HCT116 (cell line): ENCODE measurements around the gene AP5S1. TPM values are rescaled to one million over a fixed set of nuclear protein-coding genes. Genes with fewer than 3 reads are reported as not detected.

Experiments used
- ATAC-seq: fragments of 200-7000 bp; cut with Tn5 transposase; 2 replicates; pipeline ENCODE4 v1.9.1; 2020; ENCODE audit warnings: mild to moderate bottlenecking, moderate library complexity
- BruUV-seq: library from RNA; stranded (reverse); fragments of 400-500 nt; replicated peaks from 2 replicates; lab custom pipeline; 2021; lab: Mats Ljungman, UMichigan
- CTCF ChIA-PET: fragments of 300-600 bp; sonication (Branson Sonifier 250); formaldehyde crosslinking; loops from one replicate; lab custom pipeline; 2021; ENCODE audit warnings: antibody characterized with exemption; lab: Charles Lee
- POLR2A ChIA-PET: fragments of 300-600, 350-600 bp; sonication (Branson Sonifier 250); formaldehyde crosslinking; loops from one replicate; lab custom pipeline; 2021; ENCODE audit warnings: antibody characterized with exemption; lab: Charles Lee
- RAD21 ChIA-PET, 2 experiments: fragments of 300-600 bp; sonication (Branson Sonifier 250); formaldehyde crosslinking; loops; one replicate each; lab custom pipeline; 2023; ENCODE audit warnings: low total read pairs in 2 of 2; ENCODE audit not compliant: uncharacterized antibody in 2 of 2, unreplicated experiment in 2 of 2, low non-redundant PET in 1 of 2; lab: Charles Lee
- DNase-seq: peaks from one replicate; pipeline ENCODE4 v3.0.0-alpha.2; 2010; ENCODE audit warnings: low read depth, low spot score
- H2AFZ ChIP-seq: fragments of 200-600 bp; shearing (Covaris generic), sonication (generic); 2 replicates; pipeline ENCODE4 v1.6.1; 2017; ENCODE audit warnings: low read depth, mixed run types, mixed read lengths, antibody characterized with exemption, low read length; ENCODE audit not compliant: poor library complexity, severe bottlenecking
- H3K27ac ChIP-seq: 2 replicates; pipeline ENCODE4 v1.5.1; 2012; ENCODE audit warnings: low read depth, low read length
- H3K27me3 ChIP-seq: fragments of 200-600 bp; sonication (generic); 2 replicates; pipeline ENCODE4 v1.6.1; 2016; ENCODE audit warnings: mixed run types, low read length, mixed read lengths; ENCODE audit not compliant: insufficient read depth
- H3K36me3 ChIP-seq, 2 experiments: fragments of 200-500 bp in 1 of 2; fragments of 200-600 bp in 1 of 2; sonication (Bioruptor generic) in 1 of 2; sonication (generic) in 1 of 2; 2 replicates each; pipeline versions ENCODE4 v1.5.1 to v1.6.1; 2014 to 2016; ENCODE audit warnings: low read length in 2 of 2, inconsistent platforms in 1 of 2, mixed read lengths in 1 of 2, mixed run types in 1 of 2; ENCODE audit not compliant: insufficient read depth in 2 of 2, control insufficient read depth in 1 of 2
- H3K4me1 ChIP-seq, 2 experiments: fragments of 200-600 bp in 1 of 2; sonication (generic) in 1 of 2; 2 replicates each; pipeline versions ENCODE4 v1.5.1 to v1.6.1; 2012 to 2017; ENCODE audit warnings: low read length in 2 of 2, inconsistent platforms in 1 of 2, mild to moderate bottlenecking in 1 of 2, mixed read lengths in 1 of 2, mixed run types in 1 of 2, moderate library complexity in 1 of 2; ENCODE audit not compliant: insufficient read depth in 2 of 2, control insufficient read depth in 1 of 2
- H3K4me2 ChIP-seq: fragments of 200-600 bp; sonication (generic); 2 replicates; pipeline ENCODE4 v1.6.1; 2017; ENCODE audit warnings: mixed run types, low read length, mixed read lengths
- H3K4me3 ChIP-seq, 2 experiments: fragments of 200-600 bp in 1 of 2; sonication (generic) in 1 of 2; replicated peaks in 1 of 2; 2 replicates each; pipeline ENCODE4 v1.5.1; 2011 to 2016; ENCODE audit warnings: low read length in 2 of 2, control low read depth in 1 of 2, low read depth in 1 of 2, mild to moderate bottlenecking in 1 of 2, mixed read lengths in 1 of 2, mixed run types in 1 of 2
- H3K79me2 ChIP-seq: fragments of 200-600 bp; sonication (generic); 2 replicates; pipeline ENCODE4 v1.6.1; 2017; ENCODE audit warnings: mild to moderate bottlenecking, mixed run types, low read length, moderate library complexity, mixed read lengths; ENCODE audit not compliant: insufficient read depth
- H3K9ac ChIP-seq: fragments of 200-600 bp; sonication (generic); 2 replicates; pipeline ENCODE4 v1.6.1; 2016; ENCODE audit warnings: low read length, mixed read lengths
- H3K9me2 ChIP-seq: fragments of 200-600 bp; sonication (generic), shearing (Covaris generic); 2 replicates; pipeline ENCODE4 v1.6.1; 2017; ENCODE audit warnings: mixed run types, mild to moderate bottlenecking, moderate library complexity; ENCODE audit not compliant: insufficient read depth
- H3K9me3 ChIP-seq, 2 experiments: fragments of 200-500 bp in 1 of 2; fragments of 200-600 bp in 1 of 2; sonication (Bioruptor generic) in 1 of 2; sonication (generic) in 1 of 2; 2 replicates each; pipeline ENCODE4 v1.6.1; 2014 to 2017; ENCODE audit warnings: low read length in 2 of 2, mixed read lengths in 2 of 2, inconsistent platforms in 1 of 2, low read depth in 1 of 2, mild to moderate bottlenecking in 1 of 2, mixed run types in 1 of 2, moderate library complexity in 1 of 2; ENCODE audit not compliant: control insufficient read depth in 1 of 2, insufficient read depth in 1 of 2
- H4K20me1 ChIP-seq: fragments of 200-600 bp; sonication (generic), shearing (Covaris generic); 2 replicates; pipeline ENCODE4 v1.6.1; 2017; ENCODE audit warnings: mixed run types, mild to moderate bottlenecking, moderate library complexity; ENCODE audit not compliant: insufficient read depth
- CBX3 ChIP-seq: IDR thresholded peaks from 2 replicates; pipeline ENCODE4 v1.6.1; 2012; ENCODE audit warnings: low read depth
- ELF1 ChIP-seq: IDR thresholded peaks from 2 replicates; pipeline ENCODE4 v1.6.1; 2012; ENCODE audit warnings: low read depth, borderline replicate concordance
- EZH2phosphoT487 ChIP-seq: fragments of 200-600 bp; IDR thresholded peaks from 2 replicates; pipeline ENCODE4 v1.6.1; 2018; ENCODE audit warnings: antibody characterized with exemption, borderline replicate concordance
- POLR2A ChIP-seq: IDR thresholded peaks from 2 replicates; pipeline ENCODE4 v1.7.0; 2011; ENCODE audit warnings: borderline replicate concordance; ENCODE audit not compliant: insufficient read depth, insufficient read length; ENCODE audit errors: extremely low read depth
- POLR2AphosphoS5 ChIP-seq: IDR thresholded peaks from 2 replicates; pipeline ENCODE4 v1.6.1; 2011; ENCODE audit warnings: mild to moderate bottlenecking, low read depth, low read length, moderate library complexity
- RAD21 ChIP-seq: IDR thresholded peaks from 2 replicates; pipeline ENCODE4 v1.6.1; 2012; ENCODE audit warnings: low read depth, mild to moderate bottlenecking
- SIN3A ChIP-seq: IDR thresholded peaks from 2 replicates; pipeline ENCODE4 v1.6.1; 2012; ENCODE audit warnings: low read depth
- SRF ChIP-seq: IDR thresholded peaks from 2 replicates; pipeline ENCODE4 v1.6.1; 2012; ENCODE audit warnings: low read depth
- YY1 ChIP-seq: IDR thresholded peaks from 2 replicates; pipeline ENCODE4 v1.6.1; 2011; ENCODE audit warnings: low read length, low read depth, moderate library complexity, mild to moderate bottlenecking; ENCODE audit not compliant: insufficient replicate concordance; ENCODE audit errors: extremely low read depth
- ZBTB33 ChIP-seq: IDR thresholded peaks from 2 replicates; pipeline ENCODE4 v1.6.1; 2011; ENCODE audit warnings: mild to moderate bottlenecking, low read length, moderate library complexity; ENCODE audit not compliant: insufficient replicate concordance; ENCODE audit errors: extremely low read depth
- ZNF274 ChIP-seq: fragments of 200-500 bp; sonication (Bioruptor generic); IDR thresholded peaks from 2 replicates; pipeline ENCODE4 v1.6.1; 2014; ENCODE audit warnings: mild to moderate bottlenecking, low read depth, low read length, inconsistent platforms
- intact Hi-C: fragments of 100-400 bp; cut with micrococcal nuclease; formaldehyde crosslinking; loops from 2 replicates; pipeline ENCODE4 v1.10.0; 2022
- total RNA-seq: library from RNA; stranded (reverse); gene quantifications from one replicate; pipeline ENCODE4 v1.2.1, GENCODE V29; 2021; ENCODE audit not compliant: unreplicated experiment

The AP5S1 gene
- total RNA-seq, 1 experiment from 2014 or later: 12.1 TPM

- H3K4me1 ChIP-seq: peaks cover 25 to 57% of the 10 kb centered on the region in 2 experiments
- ChIA-PET POLR2A (no interaction called here), RAD21 (no interaction called here), CTCF (no interaction called here)
- BruUV-seq: no TSS peak
- peak overlapping the region; percentile 94 for H3K4me2 ChIP-seq
- intact Hi-C loops: no loop called here
- peak overlapping the region; percentile 97 for H3K27ac ChIP-seq
- H3K9me3 ChIP-seq: no peaks in the 10 kb centered on the region
- TF ChIP-seq SRF (no peak), RAD21 (no peak), CBX3 (no peak), EZH2phosphoT487 (no peak), POLR2AphosphoS5 (peak; percentile 25; the same call in 1 of the 2 replicates)
- no peaks in the 10 kb centered on the region for H3K27me3 ChIP-seq
- no peaks in the 10 kb centered on the region for H4K20me1 ChIP-seq
- H3K79me2 ChIP-seq: peaks cover 59% of the 10 kb centered on the region
- DNase-seq (no peak), ATAC-seq (peak; percentile 41)
- no peak overlapping the region for H2AFZ ChIP-seq
- peak overlapping the region; percentile 95 for H3K9ac ChIP-seq
- H3K36me3 ChIP-seq: peaks cover 29 to 45% of the 10 kb centered on the region in 2 experiments
- peak overlapping the region; percentile 66 to 80 for H3K4me3 ChIP-seq
- H3K9me2 ChIP-seq: no peaks in the 10 kb centered on the region
These were observed 22.6 kb upstream of the AP5S1 start for GRCh38 chr20:3797592-3798372.

GRCh38 chr20:3798373-3798768, 22.0 kb upstream of the AP5S1 start:
- no peaks in the 10 kb centered on the region for H3K27me3 ChIP-seq
- H3K4me2 ChIP-seq: peak overlapping the region; percentile 94
- DNase-seq (no peak), ATAC-seq (no peak)
- peak overlapping the region; percentile 66 to 80 for H3K4me3 ChIP-seq
- TF ChIP-seq YY1: no peak
- no peak for TF ChIP-seq POLR2A
- TF ChIP-seq RAD21: no peak
- TF ChIP-seq SIN3A: no peak
- no peak for TF ChIP-seq ZNF274
- no peak for TF ChIP-seq ELF1
- TF ChIP-seq ZBTB33: no peak
- RAD21 ChIA-PET: no interaction called here
- H4K20me1 ChIP-seq: no peaks in the 10 kb centered on the region
- H2AFZ ChIP-seq: no peak overlapping the region
- no peaks in the 10 kb centered on the region for H3K9me3 ChIP-seq
- H3K79me2 ChIP-seq: peaks cover 65% of the 10 kb centered on the region
- H3K27ac ChIP-seq: peak overlapping the region; percentile 97
- peak overlapping the region; percentile 95 for H3K9ac ChIP-seq
- no peaks in the 10 kb centered on the region for H3K9me2 ChIP-seq
- CTCF ChIA-PET: no interaction called here
- intact Hi-C loops: no loop called here
- H3K36me3 ChIP-seq: peaks cover 32 to 51% of the 10 kb centered on the region in 2 experiments
- H3K4me1 ChIP-seq: peaks cover 25 to 61% of the 10 kb centered on the region in 2 experiments
- BruUV-seq: no TSS peak
- POLR2A ChIA-PET: no interaction called here
